Right forelimb (tissue), 1 donor: Measurements from ENCODE around the gene DNAJB5.
"Not testable (repeated sequence)": the region's sequence is repeated elsewhere in the genome, so short reads cannot be mapped to it uniquely, and the experiment has no call there.

Experiments
- DNase-seq: peaks from one replicate; pipeline ENCODE4 v3.0.0-alpha.2; 2018

DNAJB5 gene

GRCh38 chr9:35001285-35001677 is 11.7 kb downstream of the DNAJB5 start:
- DNase-seq = no peak

DNA sequence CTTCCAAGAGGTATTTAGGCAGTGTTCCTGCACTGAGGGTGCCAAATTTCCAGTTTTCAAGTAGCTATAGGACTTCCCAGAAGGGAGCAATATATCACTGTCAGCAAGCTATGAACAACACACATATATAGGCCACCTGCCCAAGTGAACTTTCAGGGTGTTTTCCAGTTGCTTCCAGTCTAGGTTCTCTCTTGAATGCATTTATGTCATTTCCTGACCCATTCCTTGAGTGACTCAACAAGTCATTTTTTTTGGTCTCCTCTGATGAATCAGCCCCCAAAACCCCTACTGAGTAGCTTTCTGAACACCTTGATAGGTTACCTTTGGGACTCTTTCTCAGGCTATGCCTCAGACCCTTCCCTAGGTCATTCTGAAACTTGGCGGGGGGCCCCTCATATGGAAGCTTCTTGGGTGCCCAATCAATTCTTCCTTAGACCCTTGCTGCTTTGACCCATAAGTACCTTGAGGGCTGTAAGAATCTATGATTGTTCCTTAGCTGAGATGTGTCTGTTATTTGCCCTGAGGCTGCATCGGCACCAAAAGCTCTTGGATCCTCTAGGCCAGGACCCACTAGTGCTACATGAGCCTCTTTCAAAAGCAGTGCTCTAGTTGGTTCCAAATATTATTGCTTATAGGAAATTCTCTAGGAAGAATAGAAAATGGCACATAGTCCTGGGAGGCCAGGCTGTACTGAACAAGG is 12.4 kb downstream of the DNAJB5 start:
- no peak for DNase-seq

GRCh38 chr9:35002623-35003022 is 13.1 kb downstream of the DNAJB5 start:
- DNase-seq = no peak

DNA sequence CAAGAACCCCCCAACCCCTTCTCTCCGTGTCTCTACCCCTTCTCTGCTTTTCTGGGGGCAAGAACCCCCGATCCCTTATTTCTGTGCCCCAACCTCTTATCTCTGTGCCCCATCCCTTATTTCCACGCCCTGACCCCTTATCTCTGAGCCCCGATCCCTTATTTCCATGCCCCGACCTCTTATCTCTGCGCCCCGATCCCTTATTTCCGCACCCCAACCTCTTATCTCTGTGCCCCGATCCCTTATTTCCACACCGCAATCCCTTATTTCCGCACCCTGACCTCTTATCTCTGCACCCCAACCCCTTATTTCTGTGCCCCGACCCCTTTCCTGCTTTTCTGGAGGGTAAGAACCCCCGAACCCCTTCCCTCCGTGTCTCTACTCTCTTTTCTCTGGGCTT is 14.8 kb downstream of the DNAJB5 start:
- not testable (repeated sequence) for DNase-seq

- no peak for DNase-seq
These were observed 20.9 kb downstream of the DNAJB5 start for GRCh38 chr9:35010351-35010958.

DNA sequence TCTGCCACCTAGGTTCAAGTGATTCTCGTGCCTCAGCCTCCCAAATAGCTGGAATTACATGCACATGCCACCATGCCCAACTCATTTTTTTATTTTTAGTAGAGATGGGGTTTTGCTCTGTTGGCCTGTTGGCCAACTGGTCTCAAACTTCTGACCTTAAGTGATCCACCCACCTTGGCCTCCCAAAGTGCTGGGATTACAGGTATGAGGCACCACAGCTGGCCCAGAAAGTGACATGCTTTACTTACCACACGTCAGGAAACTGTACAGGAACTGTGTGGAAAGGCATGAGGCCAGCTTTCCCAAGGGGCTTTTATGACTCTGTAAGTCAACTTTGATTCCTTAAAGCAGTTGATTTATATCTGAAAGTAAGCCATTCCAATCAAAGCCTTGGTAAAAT is 25.0 kb downstream of the DNAJB5 start:
- DNase-seq = no peak

DNA sequence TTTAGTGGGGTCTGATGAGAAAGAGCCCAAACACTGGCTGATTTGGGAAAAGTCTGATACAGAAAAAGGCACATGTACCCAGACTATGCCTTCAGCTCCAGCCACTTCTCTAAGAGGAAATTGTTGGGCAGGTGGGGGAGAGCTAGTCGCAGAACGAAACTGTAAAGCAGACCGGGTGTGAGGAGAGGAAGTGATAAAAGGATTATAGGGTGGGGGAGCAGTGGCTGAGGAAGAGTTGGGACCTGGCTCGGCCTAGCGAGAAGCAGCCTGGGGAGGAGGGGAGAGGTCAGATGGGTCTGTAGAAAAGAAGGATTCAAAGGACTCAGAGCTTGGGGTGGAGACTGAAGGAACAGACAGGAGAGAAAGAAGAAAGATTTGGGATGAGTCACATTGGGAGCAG is 33.9 kb downstream of the DNAJB5 start:
- DNase-seq = not testable (repeated sequence)

DNA sequence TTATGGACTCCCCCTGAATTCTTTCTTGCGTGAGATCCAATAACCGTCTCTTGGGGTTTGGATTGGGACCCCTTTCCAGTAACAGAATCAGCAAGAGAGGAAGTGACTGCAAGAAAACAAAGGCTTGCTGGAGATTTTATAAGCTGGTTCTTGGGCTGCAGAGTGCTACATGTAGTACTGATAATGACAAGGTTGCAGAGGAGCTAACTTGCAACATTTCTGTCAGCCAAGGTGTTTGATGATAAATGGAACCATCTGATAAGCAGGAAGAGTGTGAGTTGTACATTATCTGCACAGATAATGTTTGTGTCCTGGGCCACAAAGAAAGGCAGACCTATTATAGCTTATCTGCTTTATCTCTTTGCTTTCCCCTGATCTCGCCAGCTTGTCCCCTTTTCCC is 37.1 kb downstream of the DNAJB5 start:
- no peak for DNase-seq

GRCh38 chr9:35027374-35027773 is 37.8 kb downstream of the DNAJB5 start:
- no peak for DNase-seq

DNA sequence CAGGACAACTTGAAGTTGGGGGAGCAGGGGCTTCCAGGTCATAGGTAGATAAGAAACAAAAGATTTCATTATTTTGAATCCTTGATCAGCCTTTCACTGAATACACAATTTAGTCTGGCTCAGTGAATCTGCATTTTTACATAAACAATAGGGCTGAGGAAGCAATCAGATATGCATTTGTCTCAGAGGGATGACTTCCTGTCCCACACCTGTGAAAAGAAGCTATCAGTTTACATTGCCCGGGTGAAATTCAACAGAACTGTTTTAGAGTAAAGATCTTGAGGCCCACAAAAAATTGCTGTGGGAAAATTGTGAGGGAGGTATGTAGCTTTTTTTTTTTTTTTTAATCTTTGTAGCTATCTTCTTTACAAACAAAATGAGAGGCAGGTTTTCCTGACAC is 38.3 kb downstream of the DNAJB5 start:
- DNase-seq = no peak

DNA sequence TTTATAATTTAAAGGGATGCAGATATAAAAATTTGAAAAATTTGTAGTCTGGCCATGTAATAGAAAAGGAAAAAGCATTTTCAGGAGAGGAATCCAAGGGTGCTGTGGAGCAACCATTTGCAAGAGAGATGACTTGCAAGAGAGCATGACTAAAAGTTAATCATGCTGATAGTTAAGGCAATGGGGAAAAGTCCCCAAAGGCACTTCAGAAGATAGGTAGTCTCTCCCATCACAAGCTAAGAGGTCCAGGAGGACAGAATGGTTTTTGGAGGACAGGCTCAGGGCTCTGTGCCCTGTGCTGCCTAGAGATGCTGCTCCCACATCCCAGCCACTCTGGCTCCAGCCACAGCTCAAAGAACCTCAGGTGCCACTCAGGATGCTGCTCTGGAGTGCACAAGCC is 38.8 kb downstream of the DNAJB5 start:
- DNase-seq = no peak

DNA sequence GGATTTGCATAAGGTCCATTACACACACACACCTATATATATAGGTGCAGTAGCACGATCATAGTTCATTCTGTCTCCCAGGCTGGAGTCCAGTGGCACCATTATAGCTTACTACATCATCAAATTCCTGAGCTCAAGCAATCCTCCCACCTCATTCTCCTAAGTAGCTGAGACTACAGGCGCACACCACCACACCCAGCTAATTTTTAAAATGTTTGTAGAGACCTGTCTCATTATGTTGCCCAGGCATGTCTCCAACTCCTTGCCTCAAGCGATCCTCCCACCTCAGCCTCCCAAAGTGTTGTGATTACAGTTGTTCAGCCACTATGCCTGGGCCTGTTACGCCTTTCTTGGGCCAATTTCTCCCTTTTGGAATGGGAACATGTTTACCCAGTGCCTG is 39.7 kb downstream of the DNAJB5 start:
- no peak for DNase-seq

GRCh38 chr9:35029852-35030251 is 40.3 kb downstream of the DNAJB5 start:
- DNase-seq = no peak

DNA sequence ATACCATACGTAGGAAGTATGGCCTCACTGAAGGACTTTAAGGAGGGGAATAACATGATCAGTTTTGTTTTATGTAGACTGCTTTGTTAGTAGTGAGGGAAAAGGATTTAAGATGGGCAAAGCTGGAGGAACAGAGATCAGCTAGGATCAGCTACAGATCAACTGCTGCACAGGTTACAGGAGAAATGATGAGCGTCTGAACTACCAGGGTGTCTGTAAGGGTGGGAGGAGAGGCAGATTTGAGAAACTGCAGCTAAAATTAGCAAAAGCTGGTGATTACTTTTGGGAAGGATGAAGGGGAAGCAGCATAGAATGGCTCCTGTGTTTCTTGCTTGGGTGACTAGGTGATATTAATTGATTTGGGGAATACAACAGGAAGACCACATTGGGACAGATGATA is 43.6 kb downstream of the DNAJB5 start:
- DNase-seq = no peak

GRCh38 chr9:35035851-35036701 is 46.5 kb downstream of the DNAJB5 start:
- peak; percentile 62 for DNase-seq

GRCh38 chr9:35042081-35042604 is 52.6 kb downstream of the DNAJB5 start:
- no peak for DNase-seq

- no peak for DNase-seq
These were observed 53.5 kb downstream of the DNAJB5 start for GRCh38 chr9:35042891-35043545.

DNA sequence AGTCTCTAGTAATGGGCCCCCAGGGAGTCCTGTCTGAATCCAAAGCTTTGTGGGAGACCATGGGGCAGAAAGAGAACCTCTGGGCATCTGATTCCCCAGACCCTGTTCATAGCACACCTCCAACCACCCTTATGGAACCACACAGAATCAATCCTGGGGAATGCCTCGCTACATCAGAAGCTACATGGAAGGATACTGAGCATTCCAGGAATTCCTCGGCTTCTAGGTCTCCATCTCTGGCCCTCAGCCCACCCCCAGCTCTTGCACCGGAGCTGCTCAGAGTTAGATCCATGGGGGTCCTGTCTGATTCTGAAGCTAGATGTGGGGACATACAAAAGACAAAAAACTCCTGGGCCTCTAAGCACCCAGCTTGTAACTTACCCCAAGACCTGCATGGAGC is 54.5 kb downstream of the DNAJB5 start:
- no peak for DNase-seq
